ENCODE results near the gene MPRIP. TPM values are rescaled to one million over a fixed set of nuclear protein-coding genes. Genes with fewer than 3 reads are reported as not detected.

The MPRIP gene
- total and polyA plus RNA-seq, 7 donors, result 43.2 to 113 (median 77.4) TPM

GRCh38 chr17:17180141-17180603, 137.9 kb downstream of the MPRIP start:
- 88 to 92% methylated on average over 9 of the region's 9 CpGs for WGBS, 2 donors

GRCh38 chr17:17180741-17181525, 138.7 kb downstream of the MPRIP start:
- Histone ChIP-seq H3K27ac (no peak overlapping the region), H3K27me3 (no peaks in the 10 kb centered on the region), H3K36me3 (peaks cover 41 to 97% (median 53%) of the 10 kb centered on the region in 4 donors), H3K9me3 (no peaks in the 10 kb centered on the region), H3K4me3 (no peak overlapping the region), H3K4me1 (no peaks in the 10 kb centered on the region)
- TF ChIP-seq POLR2AphosphoS5 (IDR thresholded peaks at IDR 0.05) (no peak), POLR2A (IDR thresholded peaks at IDR 0.05) (no peak), CTCF (IDR thresholded peaks at IDR 0.05) (no peak), EP300 (IDR thresholded peaks at IDR 0.05) (no peak)
- DNase-seq, result no peak
- intact Hi-C loops (cut with DNase I), result no loop called here
- WGBS, 2 donors, result 85 to 88% methylated on average over 13 of the region's 13 CpGs

More at GRCh38 chr17:17180141-17180603, 137.9 kb downstream of the MPRIP start:
- no peaks in the 10 kb centered on the region for H3K27me3 ChIP-seq
- no peak for DNase-seq
- peaks cover 48 to 99% (median 61%) of the 10 kb centered on the region in 4 donors for H3K36me3 ChIP-seq
- intact Hi-C loops (cut with DNase I), result no loop called here
- H3K4me3 ChIP-seq, result no peak overlapping the region
- H3K27ac ChIP-seq, result no peak overlapping the region
- no peak for TF ChIP-seq POLR2A (IDR thresholded peaks at IDR 0.05)
- no peaks in the 10 kb centered on the region for H3K9me3 ChIP-seq
- H3K4me1 ChIP-seq, result no peaks in the 10 kb centered on the region

GRCh38 chr17:17181666-17182597, 139.7 kb downstream of the MPRIP start:
- no peak for DNase-seq
- no peak overlapping the region for H3K27ac ChIP-seq
- no peak overlapping the region for H3K4me3 ChIP-seq
- 59 to 84% methylated on average over 15 of the region's 15 CpGs for WGBS, 2 donors
- H3K9me3 ChIP-seq, result no peaks in the 10 kb centered on the region
- intact Hi-C loops (cut with DNase I), result no loop called here
- H3K4me1 ChIP-seq, result peaks cover 0 to 6% (median 3%) of the 10 kb centered on the region in 4 donors
- H3K36me3 ChIP-seq, result peaks cover 32 to 89% (median 44%) of the 10 kb centered on the region in 4 donors
- no peak for TF ChIP-seq POLR2AphosphoS5 (IDR thresholded peaks at IDR 0.05)
- no peak for TF ChIP-seq POLR2A (IDR thresholded peaks at IDR 0.05)
- TF ChIP-seq EP300 (IDR thresholded peaks at IDR 0.05), result no peak
- TF ChIP-seq CTCF (IDR thresholded peaks at IDR 0.05), result no peak
- no peaks in the 10 kb centered on the region for H3K27me3 ChIP-seq

GRCh38 chr17:17182598-17183136, 140.4 kb downstream of the MPRIP start:
- Histone ChIP-seq H3K27me3 (no peaks in the 10 kb centered on the region), H3K36me3 (peaks cover 24 to 89% (median 37%) of the 10 kb centered on the region in 4 donors), H3K27ac (no peak overlapping the region), H3K9me3 (no peaks in the 10 kb centered on the region), H3K4me1 (peaks cover 0 to 8% (median 5%) of the 10 kb centered on the region in 4 donors), H3K4me3 (no peak overlapping the region)
- intact Hi-C loops (cut with DNase I), result no loop called here
- WGBS, 2 donors, result 82 to 97% methylated on average over 6 of the region's 6 CpGs
- DNase-seq, result no peak
- TF ChIP-seq EP300 (IDR thresholded peaks at IDR 0.05) (no peak), POLR2AphosphoS5 (IDR thresholded peaks at IDR 0.05) (no peak), CTCF (IDR thresholded peaks at IDR 0.05) (no peak), POLR2A (IDR thresholded peaks at IDR 0.05) (no peak)

Measured in sigmoid colon (tissue), 7 donors.